Loucy (cell line): ENCODE data around the gene FOXF1.

Experiments
- H2AFZ ChIP-seq: fragments of 200-600 bp; sonication (generic); 2 replicates; pipeline ENCODE4 v1.6.0; 2016; ENCODE audit warnings: antibody characterized with exemption, mild to moderate bottlenecking, low read length, moderate library complexity
- H3F3A ChIP-seq: fragments of 200-600 bp; 2 replicates; pipeline ENCODE4 v1.6.0; 2016; ENCODE audit warnings: antibody characterized with exemption, low read depth, mild to moderate bottlenecking
- H3K27me3 ChIP-seq: fragments of 200-600 bp; sonication (generic); 2 replicates; pipeline ENCODE4 v1.6.1; 2014; ENCODE audit warnings: low read length, mild to moderate bottlenecking; ENCODE audit not compliant: insufficient read depth, poor library complexity, severe bottlenecking
- H3K36me3 ChIP-seq: fragments of 200-600 bp; sonication (generic); 2 replicates; pipeline ENCODE4 v1.6.1; 2016; ENCODE audit warnings: low read length; ENCODE audit not compliant: insufficient read depth
- H3K4me1 ChIP-seq: fragments of 200-600 bp; sonication (generic); 2 replicates; pipeline ENCODE4 v1.5.1; 2014; ENCODE audit warnings: low read length, mild to moderate bottlenecking; ENCODE audit not compliant: insufficient read depth, poor library complexity, severe bottlenecking
- H3K4me2 ChIP-seq: fragments of 200-600 bp; sonication (generic); 2 replicates; pipeline ENCODE4 v1.6.0; 2014; ENCODE audit warnings: antibody characterized with exemption, low read length, low read depth, mild to moderate bottlenecking; ENCODE audit not compliant: poor library complexity, severe bottlenecking
- H3K4me3 ChIP-seq: fragments of 200-600 bp; sonication (generic); 2 replicates; pipeline ENCODE4 v1.5.1; 2014; ENCODE audit warnings: low read length, mild to moderate bottlenecking, mixed read lengths; ENCODE audit not compliant: poor library complexity, severe bottlenecking
- H3K79me2 ChIP-seq: fragments of 200-600 bp; sonication (generic); 2 replicates; pipeline ENCODE4 v1.6.1; 2014; ENCODE audit warnings: low read length; ENCODE audit not compliant: insufficient read depth
- H3K9ac ChIP-seq: fragments of 200-600 bp; sonication (generic); 2 replicates; pipeline ENCODE4 v1.6.0; 2014; ENCODE audit warnings: mild to moderate bottlenecking, low read depth, low read length, moderate library complexity; ENCODE audit not compliant: poor library complexity, severe bottlenecking
- H3K9me2 ChIP-seq: fragments of 200-600 bp; sonication (generic); replicated peaks from 2 replicates; pipeline ENCODE4 v1.6.1; 2016; ENCODE audit warnings: low read depth, low read length, mixed read lengths
- H3K9me3 ChIP-seq: fragments of 200-600 bp; sonication (generic); 2 replicates; pipeline ENCODE4 v1.6.1; 2014; ENCODE audit warnings: mild to moderate bottlenecking, antibody characterized with exemption, low read length, low read depth; ENCODE audit not compliant: insufficient read depth
- H4K20me1 ChIP-seq: fragments of 200-600 bp; sonication (generic); 2 replicates; pipeline ENCODE4 v1.6.0; 2014; ENCODE audit warnings: antibody characterized with exemption, low read length, mild to moderate bottlenecking; ENCODE audit not compliant: insufficient read depth, poor library complexity, severe bottlenecking
- EZH2phosphoT487 ChIP-seq: fragments of 200-600 bp; IDR thresholded peaks from 2 replicates; pipeline ENCODE4 v1.6.1; 2018; ENCODE audit warnings: antibody characterized with exemption, mild to moderate bottlenecking, moderate library complexity, borderline replicate concordance
- TF ChIP-seq, protein P1 (sequence below): fragments of 200-600 bp; sonication (generic); conservative IDR thresholded peaks from 2 replicates; pipeline ENCODE4 v1.5.1; 2014; ENCODE audit warnings: mild to moderate bottlenecking, antibody characterized with exemption, low read length

FOXF1 gene

DNA sequence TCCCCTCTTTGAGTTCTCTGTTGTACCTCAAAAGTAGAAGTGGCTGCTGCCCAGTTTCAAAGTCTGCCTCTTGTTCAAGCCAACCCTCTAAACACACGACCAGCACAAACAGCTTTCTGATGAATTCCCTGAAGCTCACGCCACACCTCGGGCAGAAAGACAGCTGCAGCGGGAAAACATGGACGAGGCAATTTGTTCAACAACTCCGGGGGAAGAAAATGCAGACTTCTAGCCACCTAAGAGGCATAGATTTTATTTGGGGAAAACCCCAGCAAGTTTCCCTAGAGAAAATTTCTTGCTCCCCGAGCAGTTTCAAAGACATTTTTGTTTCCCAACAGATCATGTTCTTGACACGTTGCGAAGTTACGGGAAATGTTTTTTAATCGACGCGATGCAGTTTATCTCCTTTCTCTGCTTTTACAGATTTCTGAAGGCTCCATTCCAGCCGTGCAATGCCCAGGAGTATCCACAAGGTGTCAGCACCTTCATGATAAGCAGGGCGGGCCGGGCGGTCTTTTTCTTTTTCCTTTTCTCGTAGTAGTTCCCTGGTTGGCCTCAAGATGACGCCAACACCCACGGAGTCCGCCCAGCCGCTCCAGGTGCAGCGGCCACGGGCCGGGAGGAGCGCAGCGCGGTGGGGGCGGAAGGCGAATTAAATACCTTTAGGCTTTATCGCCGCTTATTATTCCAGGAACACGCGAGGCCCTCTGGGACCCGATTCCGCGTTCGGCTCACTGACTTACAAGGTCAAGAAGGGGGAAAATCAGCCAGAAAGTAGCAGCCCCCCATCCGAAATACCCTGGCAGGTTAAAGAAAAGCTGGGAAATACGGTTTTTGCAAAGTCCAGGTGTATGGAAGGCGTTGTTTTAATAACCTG is 53.4 kb downstream of the FOXF1 start:
- peak overlapping the region; percentile 76 for H3K4me2 ChIP-seq
- H4K20me1 ChIP-seq = no peaks in the 10 kb centered on the region
- no peaks in the 10 kb centered on the region for H3K27me3 ChIP-seq
- no peaks in the 10 kb centered on the region for H3K36me3 ChIP-seq
- no peaks in the 10 kb centered on the region for H3K9me3 ChIP-seq
- peaks cover 5% of the 10 kb centered on the region for H3K4me1 ChIP-seq
- TF ChIP-seq, protein P1, sequence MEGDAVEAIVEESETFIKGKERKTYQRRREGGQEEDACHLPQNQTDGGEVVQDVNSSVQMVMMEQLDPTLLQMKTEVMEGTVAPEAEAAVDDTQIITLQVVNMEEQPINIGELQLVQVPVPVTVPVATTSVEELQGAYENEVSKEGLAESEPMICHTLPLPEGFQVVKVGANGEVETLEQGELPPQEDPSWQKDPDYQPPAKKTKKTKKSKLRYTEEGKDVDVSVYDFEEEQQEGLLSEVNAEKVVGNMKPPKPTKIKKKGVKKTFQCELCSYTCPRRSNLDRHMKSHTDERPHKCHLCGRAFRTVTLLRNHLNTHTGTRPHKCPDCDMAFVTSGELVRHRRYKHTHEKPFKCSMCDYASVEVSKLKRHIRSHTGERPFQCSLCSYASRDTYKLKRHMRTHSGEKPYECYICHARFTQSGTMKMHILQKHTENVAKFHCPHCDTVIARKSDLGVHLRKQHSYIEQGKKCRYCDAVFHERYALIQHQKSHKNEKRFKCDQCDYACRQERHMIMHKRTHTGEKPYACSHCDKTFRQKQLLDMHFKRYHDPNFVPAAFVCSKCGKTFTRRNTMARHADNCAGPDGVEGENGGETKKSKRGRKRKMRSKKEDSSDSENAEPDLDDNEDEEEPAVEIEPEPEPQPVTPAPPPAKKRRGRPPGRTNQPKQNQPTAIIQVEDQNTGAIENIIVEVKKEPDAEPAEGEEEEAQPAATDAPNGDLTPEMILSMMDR = peak; percentile 100
- no peak for TF ChIP-seq EZH2phosphoT487
- peak overlapping the region; percentile 62 for H3K4me3 ChIP-seq
- H2AFZ ChIP-seq = peak overlapping the region; percentile 96
- peak overlapping the region; percentile 65 for H3K9ac ChIP-seq
- H3F3A ChIP-seq = no peaks in the 10 kb centered on the region
- no peaks in the 10 kb centered on the region for H3K9me2 ChIP-seq
- H3K79me2 ChIP-seq = no peaks in the 10 kb centered on the region
